22Rv1 (cell line): Measurements from ENCODE around the gene GOT1.

Source experiments
- CTCF ChIP-seq: fragments of 450-650 bp; IDR thresholded peaks from 2 replicates; pipeline ENCODE4 v1.5.1; 2017; ENCODE audit warnings: mild to moderate bottlenecking
- ZFX ChIP-seq: fragments of 450-650 bp; IDR thresholded peaks from 2 replicates; pipeline ENCODE4 v1.6.1; 2017; ENCODE audit warnings: antibody characterized with exemption, borderline replicate concordance

- TF ChIP-seq CTCF (peak; percentile 34; the same call in 1 of the 2 replicates), ZFX (no peak)
Observed at GRCh38 chr10:99433378-99434020, 3.1 kb upstream of the GOT1 start.
